ENCODE measurements around the gene DLAT. TPM values are rescaled to one million over a fixed set of nuclear protein-coding genes. Genes with fewer than 3 reads are reported as not detected.
"Not testable (repeated sequence)": the region's sequence is repeated elsewhere in the genome, so short reads cannot be mapped to it uniquely, and the experiment has no call there.

The DLAT gene
- 50.2 and 51.1 TPM in 2 replicates for total RNA-seq (2014; rRNA removed; shearing (Covaris generic))
- 32.0 and 38.7 TPM in 2 replicates for polyA plus RNA-seq (2015; cell fraction: cytosol; rRNA removed)
- polyA plus RNA-seq (2015; cell fraction: nucleus; rRNA removed) = 15.5 and 16.0 TPM in 2 replicates

- in situ Hi-C loops (cut with HindIII; ENCODE audit: low pct_unique_long_range_greater_than_20kb, low sequenced_read_pairs) = no loop called here
- peak; percentile 74 for DNase-seq (ENCODE audit: low read depth, low spot score)
These were observed at the start of gene DLAT for GRCh38 chr11:112024773-112025678. DLAT (plus strand) TSS chr11:112025408; CDS start chr11:112025473, 65 bp downstream.

- in situ Hi-C loops (cut with HindIII; ENCODE audit: low pct_unique_long_range_greater_than_20kb, low sequenced_read_pairs) = no loop called here
- DNase-seq (ENCODE audit: low read depth, low spot score) = no peak
These were observed 49.0 kb upstream of the DLAT start for GRCh38 chr11:111976119-111976766.

DNA sequence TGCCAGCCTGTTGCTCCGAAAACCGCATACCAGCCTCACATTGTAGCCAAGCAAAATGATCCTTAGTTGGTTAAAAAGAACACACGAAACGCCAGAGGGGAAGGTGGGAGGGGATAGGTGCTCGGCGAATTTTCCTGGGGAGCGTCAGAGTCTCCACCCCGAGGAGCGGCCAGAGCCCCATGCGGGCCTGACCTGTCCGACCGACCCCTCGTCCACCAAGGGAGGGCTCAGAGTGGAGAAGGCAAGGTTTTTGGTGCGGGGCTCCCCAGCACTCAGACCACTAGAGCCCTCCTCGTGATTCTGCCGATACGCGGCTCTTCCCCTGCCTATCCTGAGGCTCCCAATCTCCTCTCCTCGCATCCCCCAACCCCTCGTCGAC lies 48.5 kb upstream of the DLAT start:
- in situ Hi-C loops (cut with HindIII; ENCODE audit: low pct_unique_long_range_greater_than_20kb, low sequenced_read_pairs) = no loop called here

GRCh38 chr11:111977146-111978027 lies 47.8 kb upstream of the DLAT start:
- in situ Hi-C loops (cut with HindIII; ENCODE audit: low pct_unique_long_range_greater_than_20kb, low sequenced_read_pairs) = no loop called here

More for the DNA sequence above, 48.5 kb upstream of the DLAT start:
- DNase-seq (ENCODE audit: low read depth, low spot score) = no peak

DNA sequence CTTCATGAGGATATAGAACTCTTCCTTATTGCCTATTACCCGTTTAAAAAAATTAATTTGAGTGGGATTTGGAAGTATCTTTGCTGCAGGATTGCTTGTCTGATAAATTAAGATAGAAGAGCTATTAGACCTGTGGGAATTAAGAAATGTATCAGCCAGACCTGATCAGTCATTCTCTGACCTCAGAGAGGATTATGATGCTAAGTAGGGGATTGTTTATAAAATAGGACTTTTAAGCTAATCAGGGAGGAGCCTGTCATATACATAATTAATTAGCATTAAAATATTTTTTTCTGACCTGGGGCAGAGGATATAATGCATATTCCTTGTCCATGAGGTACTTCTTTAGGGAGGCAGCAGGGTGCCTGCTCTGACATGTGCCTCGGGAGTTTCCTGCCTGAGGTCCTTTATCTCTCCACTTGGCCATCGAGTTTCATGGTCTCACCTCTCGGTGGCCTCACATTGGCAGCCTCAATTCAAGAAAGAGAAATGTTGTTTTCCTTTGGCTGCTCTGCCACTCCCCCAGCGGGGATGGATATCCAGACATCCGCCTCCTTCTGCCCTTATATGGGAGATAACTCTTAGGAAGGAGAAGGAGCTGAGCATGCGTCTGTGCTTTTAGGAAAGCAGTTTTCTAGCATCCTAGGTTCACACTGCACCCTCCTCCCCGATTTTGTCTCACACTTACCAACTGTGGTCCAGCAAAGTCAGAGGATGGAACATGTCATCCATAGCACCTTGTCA lies 47.0 kb upstream of the DLAT start:
- in situ Hi-C loops (cut with HindIII; ENCODE audit: low pct_unique_long_range_greater_than_20kb, low sequenced_read_pairs) = no loop called here
- DNase-seq (ENCODE audit: low read depth, low spot score) = peak; percentile 4

More at GRCh38 chr11:111977146-111978027, 47.8 kb upstream of the DLAT start:
- DNase-seq (ENCODE audit: low read depth, low spot score) = no peak

- in situ Hi-C loops (cut with HindIII; ENCODE audit: low pct_unique_long_range_greater_than_20kb, low sequenced_read_pairs) = no loop called here
- no peak for DNase-seq (ENCODE audit: low read depth, low spot score)
These were observed 45.1 kb upstream of the DLAT start for GRCh38 chr11:111980062-111980461.

DNA sequence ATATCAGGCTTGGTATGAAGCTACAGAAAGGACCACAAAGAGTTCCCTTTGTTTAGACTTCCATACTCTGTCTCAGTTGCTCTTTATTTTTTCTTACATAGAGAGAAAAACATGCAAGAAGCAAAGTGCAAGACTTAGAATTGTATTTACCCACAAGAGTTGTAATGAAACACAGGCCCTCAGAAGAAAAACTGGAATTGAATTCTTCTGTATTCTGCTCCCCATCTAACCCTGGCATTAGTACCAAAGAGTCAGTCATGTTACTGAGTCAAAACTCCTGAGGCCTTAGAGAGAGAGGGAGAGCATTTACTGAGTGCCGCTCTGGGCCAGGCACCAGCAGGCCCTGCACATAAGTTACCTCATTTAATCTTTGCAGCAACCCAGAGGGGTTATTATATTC lies 43.9 kb upstream of the DLAT start:
- DNase-seq (ENCODE audit: low read depth, low spot score) = no peak
- in situ Hi-C loops (cut with HindIII; ENCODE audit: low pct_unique_long_range_greater_than_20kb, low sequenced_read_pairs) = no loop called here

- DNase-seq (ENCODE audit: low read depth, low spot score) = peak; percentile 51
- in situ Hi-C loops (cut with HindIII; ENCODE audit: low pct_unique_long_range_greater_than_20kb, low sequenced_read_pairs) = no loop called here
These were observed 43.2 kb upstream of the DLAT start for GRCh38 chr11:111982019-111982464.

- in situ Hi-C loops (cut with HindIII; ENCODE audit: low pct_unique_long_range_greater_than_20kb, low sequenced_read_pairs) = no loop called here
- DNase-seq (ENCODE audit: low read depth, low spot score) = no peak
These were observed 42.5 kb upstream of the DLAT start for GRCh38 chr11:111982541-111983186.

DNA sequence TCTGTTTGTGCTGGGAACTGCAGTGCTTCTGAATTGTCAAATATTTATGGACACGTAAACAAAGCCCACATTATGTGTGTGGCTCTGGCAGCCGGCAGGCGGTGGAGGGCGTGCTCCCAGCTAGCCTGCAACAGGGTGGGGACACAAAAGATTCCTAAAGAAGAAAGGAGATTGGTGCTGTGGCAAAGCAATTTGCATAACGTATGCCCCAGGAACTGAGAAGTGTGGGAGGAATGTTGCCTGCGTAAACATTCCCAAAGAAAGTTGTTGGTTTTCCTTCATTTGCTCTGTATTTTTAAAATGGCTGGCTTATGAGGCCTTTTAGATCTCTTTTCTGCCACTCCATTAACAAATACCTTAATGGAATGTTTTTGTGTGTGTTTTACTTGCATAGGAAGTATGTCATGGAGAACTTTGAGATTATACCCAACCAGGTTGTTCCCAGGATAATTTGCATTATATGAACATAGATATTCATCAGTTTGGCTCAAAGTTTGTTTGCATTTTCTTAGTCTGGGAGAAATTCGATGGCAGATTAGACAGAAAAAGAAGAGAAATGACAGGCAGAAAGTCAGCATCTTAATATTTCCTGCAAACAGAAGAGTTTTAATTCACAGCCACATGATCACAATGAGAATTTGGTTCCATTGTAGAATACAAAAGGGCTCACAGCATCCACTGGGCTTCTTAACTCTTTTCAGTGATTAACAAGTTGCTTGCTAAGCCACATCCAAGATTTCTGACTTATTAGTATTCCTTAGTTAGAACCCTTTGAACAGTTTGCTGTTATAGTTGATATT lies 41.8 kb upstream of the DLAT start:
- DNase-seq (ENCODE audit: low read depth, low spot score) = peak; percentile 87
- in situ Hi-C loops (cut with HindIII; ENCODE audit: low pct_unique_long_range_greater_than_20kb, low sequenced_read_pairs) = no loop called here

- no peak for DNase-seq (ENCODE audit: low read depth, low spot score)
- in situ Hi-C loops (cut with HindIII; ENCODE audit: low pct_unique_long_range_greater_than_20kb, low sequenced_read_pairs) = no loop called here
These were observed 38.6 kb upstream of the DLAT start for GRCh38 chr11:111986589-111986988.

GRCh38 chr11:111990381-111990780 lies 34.8 kb upstream of the DLAT start:
- in situ Hi-C loops (cut with HindIII; ENCODE audit: low pct_unique_long_range_greater_than_20kb, low sequenced_read_pairs) = no loop called here
- no peak for DNase-seq (ENCODE audit: low read depth, low spot score)

DNA sequence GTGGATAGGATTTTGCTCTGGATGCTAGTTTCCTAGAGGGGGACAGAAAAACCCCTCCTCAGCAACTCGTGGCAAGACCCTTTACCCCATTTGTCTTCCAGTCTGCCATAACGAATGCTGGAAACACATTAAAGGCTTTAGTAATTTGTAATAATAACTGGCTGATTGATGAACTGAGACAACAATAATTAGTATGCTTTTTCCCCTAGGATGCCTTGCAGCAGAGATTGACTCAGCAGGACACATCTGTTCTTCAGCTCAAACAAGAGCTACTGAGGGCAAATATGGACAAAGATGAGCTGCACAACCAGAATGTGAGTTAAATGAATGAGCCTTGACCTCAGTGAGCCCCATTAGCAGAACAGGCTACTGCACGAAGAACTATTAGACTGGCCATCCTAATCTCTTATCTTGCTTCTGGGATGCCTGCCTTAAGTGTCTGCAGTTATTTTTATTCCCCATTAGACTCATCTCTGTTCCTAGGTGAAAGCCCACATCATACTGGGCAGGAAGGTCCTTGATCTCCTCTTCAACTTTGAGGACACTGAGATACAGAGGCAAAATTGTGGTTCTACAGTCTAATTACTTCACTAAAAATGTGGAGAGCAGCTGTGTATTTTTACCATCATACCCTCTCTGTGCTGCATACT lies 32.9 kb upstream of the DLAT start:
- in situ Hi-C loops (cut with HindIII; ENCODE audit: low pct_unique_long_range_greater_than_20kb, low sequenced_read_pairs) = no loop called here

DNA sequence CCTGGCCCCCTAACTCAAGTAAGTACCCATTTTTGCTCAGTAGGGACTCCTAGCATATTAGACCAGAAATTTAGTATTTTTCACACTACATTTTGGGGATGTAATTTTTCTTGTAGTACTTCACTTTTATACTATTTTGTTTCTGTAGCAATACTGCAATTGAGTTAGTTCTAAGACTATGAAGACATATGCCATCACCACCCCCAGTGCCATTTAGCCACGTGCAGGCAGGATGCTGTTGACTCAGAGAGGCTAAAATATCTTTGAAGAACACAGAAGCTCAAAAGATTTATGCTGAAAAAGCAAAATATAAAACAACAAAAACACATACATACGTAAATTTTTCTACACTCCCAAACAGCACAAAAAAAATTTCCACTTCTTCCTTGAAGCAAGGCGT lies 29.1 kb upstream of the DLAT start:
- in situ Hi-C loops (cut with HindIII; ENCODE audit: low pct_unique_long_range_greater_than_20kb, low sequenced_read_pairs) = no loop called here
- no peak for DNase-seq (ENCODE audit: low read depth, low spot score)

More for the DNA sequence above, 32.9 kb upstream of the DLAT start:
- DNase-seq (ENCODE audit: low read depth, low spot score) = no peak

DNA sequence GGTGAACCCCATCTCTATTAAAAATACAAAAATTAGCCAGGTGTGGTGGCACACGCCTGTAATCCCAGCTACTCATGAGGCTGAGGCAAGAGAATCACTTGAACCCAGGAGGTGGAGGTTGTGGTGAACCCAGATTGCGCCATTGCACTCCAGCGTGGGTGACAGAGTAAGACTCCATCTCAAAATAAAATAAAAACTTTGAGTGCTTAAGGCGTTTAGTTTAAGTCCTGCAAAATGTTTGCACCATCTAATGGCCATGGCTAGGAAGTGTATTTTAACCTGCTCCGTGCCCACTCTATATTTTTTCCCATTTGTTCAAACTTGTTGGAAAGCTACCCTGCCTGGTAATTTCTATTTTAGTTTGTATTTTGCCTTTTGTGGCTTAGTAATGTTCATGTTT lies 28.5 kb upstream of the DLAT start:
- peak; percentile 52 for DNase-seq (ENCODE audit: low read depth, low spot score)
- in situ Hi-C loops (cut with HindIII; ENCODE audit: low pct_unique_long_range_greater_than_20kb, low sequenced_read_pairs) = not testable (repeated sequence)

Measured in SK-MEL-5 (cell line).